ENCODE data around the gene APOL1. TPM values are rescaled to one million over a fixed set of nuclear protein-coding genes. Genes with fewer than 3 reads are reported as not detected.

APOL1 gene
- total RNA-seq, 1 experiment from 2014 or later: 0.30 TPM

GRCh38 chr22:36306227-36306626, 53.3 kb downstream of the APOL1 start:
- no peak overlapping the region for H3K27ac ChIP-seq (ENCODE audit: low read depth, low read length)
- no peaks in the 10 kb centered on the region for H3K9me2 ChIP-seq (ENCODE audit: insufficient read depth)
- CTCF ChIA-PET: no interaction called here
- H3K9ac ChIP-seq (ENCODE audit: low read length): no peak overlapping the region
- intact Hi-C loops (cut with micrococcal nuclease): no loop called here
- no TSS peak for BruUV-seq (replicated peaks)
- TF ChIP-seq TCF7L2 (IDR thresholded peaks at IDR 0.05; ENCODE audit: borderline replicate concordance, extremely low read depth, insufficient read depth, insufficient read length): no peak
- no peak for TF ChIP-seq ZBTB33 (IDR thresholded peaks at IDR 0.05; ENCODE audit: extremely low read depth, insufficient replicate concordance, low read length)
- no peak for TF ChIP-seq MAX (IDR thresholded peaks at IDR 0.05)
- TF ChIP-seq RAD21 (IDR thresholded peaks at IDR 0.05; ENCODE audit: low read depth): no peak
- TF ChIP-seq CBX3 (IDR thresholded peaks at IDR 0.05; ENCODE audit: low read depth): no peak
- TF ChIP-seq JUND (IDR thresholded peaks at IDR 0.05): no peak
- TF ChIP-seq ZFX (IDR thresholded peaks at IDR 0.05): no peak
- TF ChIP-seq SIN3A (IDR thresholded peaks at IDR 0.05; ENCODE audit: low read depth): no peak
- TF ChIP-seq SP1 (IDR thresholded peaks at IDR 0.05; ENCODE audit: low read depth): no peak
- no peak for TF ChIP-seq EZH2 (IDR thresholded peaks at IDR 0.05)
- no peak for TF ChIP-seq REST (IDR thresholded peaks at IDR 0.05; ENCODE audit: low read depth)
- no peak for TF ChIP-seq EGR1 (IDR thresholded peaks at IDR 0.05; ENCODE audit: low read depth)
- no peak for TF ChIP-seq ZNF274 (IDR thresholded peaks at IDR 0.05; ENCODE audit: low read depth, low read length)
- POLR2A ChIA-PET: no interaction called here
- no peaks in the 10 kb centered on the region for H3K9me3 ChIP-seq (ENCODE audit: control insufficient read depth in 1 of 2, insufficient read depth in 1 of 2, low read depth in 1 of 2, low read length in 2 of 2)
- H3K36me3 ChIP-seq (ENCODE audit: control insufficient read depth in 1 of 2, insufficient read depth in 2 of 2, low read length in 2 of 2): peaks cover 52 to 53% of the 10 kb centered on the region in 2 experiments
- RAD21 ChIA-PET (ENCODE audit: low non-redundant PET in 1 of 2, low total read pairs in 2 of 2, uncharacterized antibody in 2 of 2, unreplicated experiment in 2 of 2): no interaction called here
- H2AFZ ChIP-seq (ENCODE audit: low read depth, low read length, poor library complexity, severe bottlenecking): no peak overlapping the region
- no peaks in the 10 kb centered on the region for H3K27me3 ChIP-seq (ENCODE audit: insufficient read depth, low read length)
- no peaks in the 10 kb centered on the region for H3K4me1 ChIP-seq (ENCODE audit: control insufficient read depth in 1 of 2, insufficient read depth in 2 of 2, low read length in 2 of 2)
- ATAC-seq (no peak), DNase-seq (ENCODE audit: low read depth, low spot score) (no peak)
- H3K4me2 ChIP-seq (ENCODE audit: low read length): no peak overlapping the region
- H3K79me2 ChIP-seq (ENCODE audit: insufficient read depth, low read length): peaks cover 6% of the 10 kb centered on the region; the same call in 1 of the 2 replicates
- H3K4me3 ChIP-seq (replicated peaks in 1 of 2; ENCODE audit: low read depth in 1 of 2, low read length in 2 of 2): no peak overlapping the region
- H4K20me1 ChIP-seq (ENCODE audit: insufficient read depth): no peaks in the 10 kb centered on the region

Data from HCT116 (cell line).